EL (cell line): Measurements from ENCODE around the gene STIM2.

Source experiments
- DNase-seq: peaks from one replicate; pipeline ENCODE4 v3.0.0-alpha.2; 2016

The STIM2 gene

DNA sequence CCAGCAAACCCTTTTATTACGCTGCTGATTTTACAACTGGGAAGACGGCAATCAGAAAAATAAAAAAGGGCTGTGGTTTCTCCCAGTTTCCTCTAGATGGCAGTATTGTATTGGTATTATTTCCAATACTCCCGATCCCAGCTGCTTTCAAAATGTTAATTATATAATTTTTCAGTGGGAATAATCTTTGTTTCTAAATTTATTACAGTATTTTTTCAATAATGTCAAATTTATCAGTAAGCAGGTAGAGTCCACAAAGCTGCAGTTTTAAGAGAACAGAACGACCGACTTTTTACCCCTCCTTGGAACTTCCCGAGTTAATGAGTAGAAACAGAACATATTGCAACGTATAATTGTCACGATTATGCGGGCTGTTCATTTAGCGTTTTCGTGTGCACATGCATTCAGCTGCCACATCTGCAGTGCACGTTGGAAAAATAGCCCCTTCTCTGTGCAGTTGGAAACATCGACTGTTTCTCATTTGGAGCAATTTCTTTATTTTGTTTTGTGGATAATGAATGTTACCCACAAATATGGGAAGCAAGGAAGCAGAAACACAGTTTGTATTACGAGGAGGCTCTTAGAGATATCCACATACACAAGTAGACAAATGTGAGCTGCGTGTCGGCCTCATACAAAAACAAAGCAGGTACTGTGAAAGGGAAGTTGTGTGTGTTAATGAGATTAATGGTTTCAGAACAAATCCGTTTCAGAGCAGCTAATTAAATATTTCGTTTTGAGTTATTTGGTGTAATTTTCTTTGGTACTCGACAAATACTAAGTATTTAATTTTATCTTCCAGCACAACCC is 188.0 kb downstream of the STIM2 start:
- DNase-seq, result peak; percentile 31

DNA sequence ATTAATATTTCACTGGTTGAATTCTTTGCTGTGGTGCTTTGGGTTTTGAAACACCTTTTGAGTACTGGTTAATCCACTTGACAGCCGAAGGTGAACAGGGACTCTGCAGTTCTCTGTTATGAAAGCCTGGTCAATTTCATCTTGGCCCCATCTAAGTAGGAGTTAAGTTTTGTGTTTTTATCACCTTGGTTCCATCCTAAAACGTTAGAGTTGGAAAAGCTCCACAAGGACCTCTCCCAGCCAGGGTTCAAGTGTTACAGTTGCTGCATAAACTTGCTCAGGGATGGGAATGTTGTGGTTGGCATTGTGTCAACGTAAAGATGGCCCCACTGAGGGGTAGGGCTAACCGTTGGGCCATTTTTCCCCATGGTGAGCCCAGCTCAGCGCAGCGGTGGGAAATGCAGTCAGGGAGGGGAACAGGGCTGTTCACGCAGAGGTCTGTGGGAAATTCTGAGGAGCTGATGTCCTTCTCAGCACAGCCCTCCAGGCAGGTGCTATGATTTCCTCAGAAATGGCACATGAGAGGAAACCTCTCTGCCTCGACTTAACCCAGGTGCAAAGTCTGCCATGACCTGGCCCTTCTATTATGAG is 188.7 kb downstream of the STIM2 start:
- DNase-seq, result no peak

DNA sequence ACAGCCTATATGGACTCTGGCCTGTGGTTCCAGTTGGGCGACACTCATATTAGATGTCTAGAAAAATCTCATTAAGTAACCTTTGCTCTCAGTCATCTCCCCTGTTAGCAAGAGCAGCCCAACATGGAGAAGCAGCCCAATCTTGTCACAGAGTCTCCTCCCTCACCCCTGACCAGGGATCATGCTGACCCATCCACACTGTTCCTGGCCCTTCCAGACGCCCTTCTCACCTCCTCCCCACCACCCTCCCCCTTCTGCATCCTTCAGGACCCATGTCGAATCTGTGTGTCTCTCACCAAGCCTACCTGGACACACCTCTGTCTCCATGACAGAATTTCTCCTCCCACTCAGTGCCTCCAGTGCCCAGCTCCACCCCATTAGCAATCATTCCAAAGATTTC is 190.1 kb downstream of the STIM2 start:
- no peak for DNase-seq

DNA sequence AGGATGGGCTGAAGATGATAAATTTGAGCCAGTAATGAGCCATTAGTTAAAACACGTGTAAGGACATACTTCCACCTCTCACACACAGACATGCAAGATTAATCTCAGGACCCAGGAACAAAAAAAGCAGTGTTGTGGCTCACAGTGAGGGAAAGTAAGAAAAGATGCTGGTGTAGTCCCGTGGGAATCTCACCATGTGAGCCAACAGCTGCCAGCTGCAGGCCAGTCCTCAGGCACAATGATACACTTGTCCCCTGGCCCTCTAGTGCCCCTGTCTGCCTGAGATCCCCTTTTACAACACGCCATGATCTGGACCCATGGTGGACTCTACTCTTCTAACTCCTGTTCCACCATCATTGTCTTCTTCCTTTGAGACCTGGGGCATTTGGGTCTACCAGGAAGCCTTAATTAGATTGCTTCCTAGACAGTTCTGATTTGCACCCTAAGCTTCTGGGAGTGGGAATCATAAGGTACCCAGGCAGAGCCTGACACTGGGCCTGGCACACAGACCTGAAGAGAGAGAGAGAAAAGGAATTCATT is 194.7 kb downstream of the STIM2 start:
- no peak for DNase-seq

DNA sequence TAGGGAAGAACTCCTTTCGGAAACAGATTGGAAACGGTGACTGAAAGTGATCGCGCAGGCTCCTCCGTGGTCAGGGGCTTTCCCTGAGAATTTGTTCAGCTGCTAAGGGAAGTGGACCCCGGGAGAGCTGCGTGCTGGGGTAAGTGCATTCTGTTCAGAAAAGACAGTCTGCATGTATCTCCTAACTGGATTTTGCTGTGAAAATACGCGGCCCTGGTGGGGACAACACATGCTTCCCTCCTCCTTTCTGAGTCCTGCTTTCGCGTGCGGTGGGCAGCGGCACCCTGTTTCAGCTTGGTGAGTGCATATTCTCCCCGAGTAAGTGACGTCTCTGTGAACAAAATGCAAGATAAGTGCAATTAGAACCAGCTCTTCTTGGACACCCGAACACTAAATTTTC is 195.6 kb downstream of the STIM2 start:
- no peak for DNase-seq

DNA sequence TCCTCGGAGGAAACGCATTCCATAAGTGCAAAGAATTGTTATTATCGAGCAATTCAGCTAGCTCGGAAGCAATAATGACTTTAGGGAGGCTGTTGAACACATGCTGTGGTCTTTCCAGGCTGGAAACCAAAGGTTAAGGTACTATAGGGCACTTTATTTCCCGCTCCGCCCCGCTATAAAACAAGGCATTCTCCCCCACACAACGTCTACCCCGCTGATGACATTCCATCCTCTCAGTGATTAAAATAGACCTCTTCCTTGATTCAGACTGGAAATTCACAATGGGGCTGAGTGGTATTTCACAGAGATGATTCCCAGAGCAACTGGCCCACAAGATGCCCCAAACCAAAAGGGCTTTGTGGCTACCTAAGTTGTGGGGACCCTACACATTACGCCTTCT is 196.4 kb downstream of the STIM2 start:
- no peak for DNase-seq

DNA sequence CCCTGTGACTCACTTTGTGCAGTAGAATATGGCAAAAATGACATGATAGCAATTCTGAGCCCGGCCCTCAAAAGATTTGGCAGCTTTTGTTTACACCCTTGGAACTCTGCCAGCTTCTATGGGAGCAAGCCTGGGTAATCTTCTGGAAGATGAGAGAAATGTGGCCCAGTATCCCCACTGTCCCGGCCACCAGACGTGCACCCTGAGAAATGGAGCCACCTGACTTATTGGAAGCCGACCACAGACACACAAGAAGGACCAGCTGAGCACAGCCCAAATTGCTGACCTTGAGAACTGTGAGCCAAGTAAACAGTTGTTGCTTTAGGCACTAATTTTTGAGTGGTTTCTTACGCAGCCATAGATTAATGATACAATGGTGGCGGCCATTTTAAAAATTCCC is 197.0 kb downstream of the STIM2 start:
- DNase-seq, result peak; percentile 5

DNA sequence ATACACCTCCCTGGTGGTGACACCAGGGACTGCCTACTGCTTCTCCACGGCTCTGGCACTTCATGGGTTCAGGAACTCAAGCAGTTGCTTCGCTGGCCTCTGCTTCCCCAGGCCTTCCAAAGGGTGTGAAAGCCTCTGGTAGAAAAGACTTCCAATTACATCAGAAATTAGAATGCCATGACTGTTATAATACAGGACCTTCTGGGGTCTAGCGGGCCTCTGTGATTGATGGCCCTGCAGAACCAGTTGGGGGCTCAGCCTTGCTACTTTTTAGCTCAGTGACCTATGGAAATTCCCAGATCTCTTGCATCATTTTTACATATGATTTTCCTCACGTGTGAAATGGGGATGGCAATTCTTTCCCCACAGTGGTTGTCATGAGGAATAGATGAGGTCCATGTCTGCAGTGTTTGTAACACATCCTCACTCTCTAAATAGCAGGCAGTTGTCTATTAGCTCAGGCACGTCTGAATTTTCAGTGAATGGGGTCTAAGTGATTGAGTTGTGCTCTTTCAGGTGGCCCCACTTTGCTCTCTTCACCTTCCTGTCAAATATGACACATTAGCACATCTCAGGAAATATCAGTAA is 198.3 kb downstream of the STIM2 start:
- no peak for DNase-seq

DNA sequence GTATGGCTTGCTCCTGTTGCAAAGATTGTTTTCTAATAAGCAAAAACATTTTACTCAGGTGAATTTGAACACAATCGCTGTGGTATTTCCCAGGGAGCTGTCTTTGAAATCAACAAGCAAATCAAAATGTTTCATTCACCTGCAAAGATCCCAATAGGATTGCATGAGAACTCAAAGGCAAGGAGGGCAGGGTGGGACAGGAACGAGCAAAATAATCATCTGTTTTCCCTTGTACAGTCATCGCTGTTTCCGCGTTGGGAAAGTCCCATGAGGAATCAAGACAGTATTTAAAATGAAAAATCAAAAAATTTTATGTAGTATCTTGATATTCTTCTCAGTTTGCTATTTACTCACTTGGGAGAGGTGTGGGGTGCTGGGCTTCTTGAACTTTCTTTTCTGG is 198.8 kb downstream of the STIM2 start:
- DNase-seq, result no peak

DNA sequence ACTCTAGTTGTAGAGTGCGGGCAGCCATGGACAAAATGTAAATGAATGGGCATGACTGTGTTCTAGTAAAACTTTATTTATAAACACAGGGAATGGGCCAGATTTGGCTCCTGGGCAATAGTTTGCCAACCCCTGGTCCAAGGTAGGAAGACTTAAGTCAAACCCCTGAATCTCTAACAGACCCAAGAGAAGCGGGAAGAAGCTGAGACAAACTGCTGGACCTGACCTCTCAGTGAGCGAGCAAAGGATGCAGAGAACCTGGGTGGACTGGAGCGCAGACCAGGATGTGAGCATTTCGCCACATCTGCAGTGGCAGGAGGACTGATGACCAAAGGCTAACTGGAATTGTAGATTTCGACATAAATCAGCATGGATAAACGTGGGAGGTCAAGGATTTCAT is 201.6 kb downstream of the STIM2 start:
- DNase-seq, result no peak

DNA sequence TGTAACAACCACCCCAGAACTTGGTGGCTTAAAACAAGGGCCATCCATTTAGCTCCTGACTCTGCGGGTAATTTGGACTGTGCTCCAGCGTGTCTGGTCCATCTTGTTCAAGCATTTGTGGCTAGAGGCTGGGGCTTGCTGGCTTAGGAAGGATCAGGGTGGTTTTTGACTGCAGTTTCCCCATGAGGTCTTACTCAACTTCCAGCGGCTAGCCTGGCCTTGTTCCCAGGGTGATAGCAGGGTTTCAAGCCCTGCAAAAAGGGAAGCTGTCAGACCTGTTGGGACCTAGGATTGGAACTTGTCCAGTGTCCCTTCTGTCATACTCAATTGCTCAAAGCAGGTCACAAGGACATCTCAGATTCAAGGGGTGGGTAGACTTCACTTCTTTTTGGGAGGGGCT is 205.9 kb downstream of the STIM2 start:
- no peak for DNase-seq

DNA sequence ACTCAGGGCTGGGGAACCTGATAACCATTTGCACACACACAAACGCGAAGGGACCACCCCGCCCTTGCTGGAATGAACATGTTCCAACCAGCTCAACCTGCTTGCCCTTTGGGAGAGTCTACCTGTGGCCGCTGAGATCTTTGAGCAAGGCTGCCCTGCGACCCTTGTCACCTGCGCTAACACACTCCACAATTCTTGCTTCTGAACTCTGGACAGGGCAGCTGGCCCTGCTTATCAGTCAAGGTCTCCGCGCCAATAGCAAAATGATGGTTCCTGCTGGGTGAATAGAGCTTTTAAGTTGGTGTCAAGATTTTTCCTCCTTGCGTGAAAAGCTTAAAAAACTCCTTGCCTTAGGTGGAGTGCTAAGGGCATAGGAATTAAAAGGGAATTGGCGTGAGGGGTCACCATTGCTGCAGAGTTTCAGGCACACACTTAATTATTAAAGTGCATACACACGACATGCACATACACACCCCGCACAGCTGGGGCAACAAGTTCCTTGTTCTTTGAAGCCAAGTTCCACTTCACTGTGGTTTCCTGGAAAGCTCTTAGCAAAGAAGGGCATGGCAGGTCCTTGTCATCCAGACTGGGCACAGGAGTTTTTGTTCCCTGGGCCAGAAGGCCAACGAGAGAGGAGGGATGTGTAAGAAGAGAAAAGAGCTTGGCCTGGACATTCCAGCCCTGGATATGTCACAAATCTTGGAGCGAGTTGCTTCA is 207.7 kb downstream of the STIM2 start:
- no peak for DNase-seq
